ENCODE measurements around the gene RORC.
"Not testable (repeated sequence)": the region's sequence is repeated elsewhere in the genome, so short reads cannot be mapped to it uniquely, and the experiment has no call there.

Gene RORC

GRCh38 chr1:151803915-151804314 is 27.7 kb downstream of the RORC start:
- no peak for DNase-seq

DNA sequence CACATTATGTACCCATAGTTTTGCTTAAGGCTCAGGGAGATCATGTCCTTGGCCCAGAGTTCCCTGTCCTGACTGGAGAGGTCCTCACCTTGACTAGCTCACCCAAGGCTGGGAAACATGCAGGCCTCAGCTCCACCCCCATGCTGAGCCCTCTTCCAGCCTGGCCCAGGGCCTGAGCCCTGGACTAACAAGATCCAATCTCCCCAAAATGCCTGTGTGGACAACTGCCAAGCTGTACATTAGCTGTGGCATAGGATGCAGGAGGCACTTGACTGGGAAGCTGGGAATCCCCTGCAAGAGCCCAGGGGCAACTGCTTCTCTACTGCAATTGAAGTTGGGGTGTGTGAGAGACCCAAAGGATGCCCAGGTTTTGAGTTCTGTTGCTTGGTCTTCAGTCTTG is 28.4 kb downstream of the RORC start:
- no peak for DNase-seq

DNA sequence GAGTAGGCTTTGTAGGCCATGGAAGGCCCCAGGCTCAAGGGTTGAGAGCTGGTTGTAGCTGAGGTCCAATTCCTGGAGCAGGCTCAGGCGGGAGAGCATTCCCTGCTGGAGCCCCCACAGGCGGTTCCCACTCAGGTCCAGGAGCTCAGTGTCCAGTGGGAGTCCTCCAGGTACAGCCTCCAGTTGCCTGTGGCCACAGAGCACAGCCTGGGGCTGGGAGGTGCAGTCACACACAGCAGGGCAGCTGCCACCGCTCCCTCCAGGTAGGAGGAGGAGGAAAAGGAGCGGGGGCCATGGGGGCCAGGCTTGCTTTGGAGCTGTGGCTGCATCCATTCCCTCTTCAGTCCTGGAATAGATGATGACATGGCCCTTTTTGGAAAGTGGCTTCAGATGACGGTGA is 29.2 kb downstream of the RORC start:
- no peak for DNase-seq

GRCh38 chr1:151801846-151802245 is 29.8 kb downstream of the RORC start:
- no peak for DNase-seq

DNA sequence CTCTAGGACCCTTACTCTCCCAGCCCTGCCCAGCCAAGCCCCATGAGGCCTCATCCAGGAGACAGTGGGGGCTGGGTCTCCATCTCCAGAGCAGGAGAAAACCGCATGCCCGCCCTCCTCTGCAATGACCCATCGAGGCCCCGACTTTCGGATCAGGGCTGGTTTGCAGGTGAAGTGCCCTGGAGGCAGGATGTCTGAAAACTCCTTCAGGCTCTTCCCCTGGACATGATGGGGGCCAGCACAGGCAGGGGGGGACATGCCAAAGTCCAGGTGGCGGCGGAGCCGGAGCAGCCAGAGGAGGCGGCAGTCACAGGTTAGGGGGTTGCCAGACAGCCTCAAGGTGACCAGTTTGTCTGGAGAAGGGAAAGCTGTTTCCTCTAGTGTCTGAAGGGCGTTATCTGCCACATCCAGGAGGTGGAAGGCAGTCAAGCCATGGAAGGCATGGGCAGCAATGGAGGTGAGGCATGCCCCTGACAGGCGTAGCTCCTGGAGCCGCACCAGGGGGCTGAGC is 30.2 kb downstream of the RORC start:
- DNase-seq, result no peak

DNA sequence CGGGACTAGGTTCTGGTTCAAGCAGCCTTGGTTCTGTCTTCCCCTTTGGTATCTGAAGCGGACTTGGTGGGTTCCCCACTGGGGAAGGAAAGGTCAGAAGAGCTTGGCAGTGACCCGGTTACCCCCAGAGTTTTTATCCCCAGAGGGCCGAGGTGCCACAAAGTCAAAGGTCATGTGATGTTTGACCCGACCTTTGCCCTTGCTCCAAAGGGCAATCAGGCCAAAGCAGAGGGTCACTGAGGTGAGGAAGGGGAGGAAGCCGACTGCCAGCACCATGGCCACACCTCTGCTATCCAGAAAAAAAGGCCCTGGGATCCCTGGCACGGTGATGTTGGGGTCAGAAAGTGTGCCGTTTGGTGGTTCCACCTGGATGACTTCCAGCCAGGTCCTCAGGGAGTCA is 30.8 kb downstream of the RORC start:
- DNase-seq, result no peak

DNA sequence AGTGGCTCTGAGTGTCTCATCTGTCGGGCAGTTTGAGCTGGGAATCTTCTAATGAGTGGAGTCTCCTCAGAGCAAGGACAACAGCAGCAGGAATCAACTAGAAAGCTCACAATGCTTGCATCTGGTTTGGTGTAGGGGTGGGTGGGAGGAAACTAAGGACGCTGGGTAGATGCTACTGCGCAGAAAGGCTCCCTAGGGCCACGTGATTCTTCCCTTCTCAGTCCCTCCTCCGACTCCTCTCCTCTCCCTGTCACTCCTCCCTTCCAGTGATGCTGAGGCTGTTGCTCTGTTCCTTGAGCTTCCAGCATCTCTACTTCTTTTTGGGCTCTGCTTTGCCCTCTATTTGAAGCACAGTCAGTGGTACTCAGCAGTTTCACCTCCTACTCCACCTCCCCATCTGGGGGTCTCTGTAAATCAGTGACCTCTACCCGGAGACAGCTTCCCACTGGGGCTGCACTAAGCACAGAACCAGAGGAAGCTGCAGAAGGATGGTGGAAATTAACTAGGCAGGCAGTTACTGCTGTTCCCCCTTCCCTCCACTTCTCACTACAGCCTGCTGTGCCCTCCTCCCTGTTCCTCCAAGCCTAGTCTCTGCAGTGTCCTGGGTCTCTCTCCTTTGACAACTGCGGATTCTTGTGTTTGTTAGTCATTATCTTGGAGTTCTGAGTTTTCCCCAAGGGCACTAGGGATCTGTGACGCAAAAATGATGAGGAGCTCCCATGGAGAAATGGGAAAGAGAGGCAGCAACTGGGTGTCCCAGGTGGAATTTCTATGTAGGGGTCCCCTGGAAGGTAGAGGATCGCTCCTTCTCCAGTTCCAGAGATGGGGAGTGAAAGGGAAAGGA is 32.2 kb downstream of the RORC start:
- no peak for DNase-seq

GRCh38 chr1:151798571-151798970 is 33.0 kb downstream of the RORC start:
- DNase-seq, result no peak

GRCh38 chr1:151790940-151791651 is 40.5 kb downstream of the RORC start:
- no peak for DNase-seq

- DNase-seq, result peak; percentile 99
Measured at GRCh38 chr1:151790071-151790939, 41.3 kb downstream of the RORC start, which contains the start of gene TDRKH. Gene TDRKH, minus strand, starts transcription at chr1:151790500. Its CDS starts 7,478 bp downstream, at chr1:151783022.

DNA sequence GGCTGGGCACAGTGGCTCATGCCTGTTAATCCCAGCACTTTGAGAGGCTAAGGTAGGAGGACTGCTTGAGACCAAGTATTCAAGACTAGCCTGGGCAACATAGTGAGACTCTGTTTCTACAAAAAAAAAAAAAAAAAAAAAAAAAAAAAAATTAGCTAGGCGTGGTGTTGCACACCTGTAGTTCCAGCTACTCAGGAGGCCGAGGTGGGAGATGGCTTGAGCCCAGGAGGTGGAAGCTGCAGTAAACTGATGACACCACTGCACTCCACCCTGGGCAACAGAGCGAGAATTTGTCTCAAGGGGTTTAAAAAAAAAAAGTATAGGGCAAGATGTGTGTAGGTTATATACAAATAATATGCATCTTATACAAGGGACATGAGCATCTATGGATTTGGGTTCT is 43.9 kb downstream of the RORC start:
- DNase-seq, result no peak

DNA sequence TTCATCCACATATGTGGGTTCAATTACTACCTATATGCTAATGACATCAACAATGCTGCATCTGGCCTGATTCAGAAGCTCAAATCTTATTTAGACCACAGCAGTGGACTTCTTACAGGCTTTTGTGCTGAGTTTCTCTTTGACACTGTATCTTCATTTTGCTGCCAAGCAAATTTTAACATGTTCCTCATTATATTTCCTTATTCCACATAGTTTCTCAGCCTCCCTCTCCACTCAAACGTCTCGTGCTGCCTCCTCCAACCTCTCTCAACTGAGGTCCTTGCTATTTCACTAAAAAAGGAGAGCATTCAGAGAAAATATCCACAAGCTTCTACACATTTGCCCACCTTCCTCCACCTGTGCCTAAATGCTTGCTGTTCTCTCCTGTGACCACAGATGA is 47.8 kb downstream of the RORC start:
- no peak for DNase-seq

DNA sequence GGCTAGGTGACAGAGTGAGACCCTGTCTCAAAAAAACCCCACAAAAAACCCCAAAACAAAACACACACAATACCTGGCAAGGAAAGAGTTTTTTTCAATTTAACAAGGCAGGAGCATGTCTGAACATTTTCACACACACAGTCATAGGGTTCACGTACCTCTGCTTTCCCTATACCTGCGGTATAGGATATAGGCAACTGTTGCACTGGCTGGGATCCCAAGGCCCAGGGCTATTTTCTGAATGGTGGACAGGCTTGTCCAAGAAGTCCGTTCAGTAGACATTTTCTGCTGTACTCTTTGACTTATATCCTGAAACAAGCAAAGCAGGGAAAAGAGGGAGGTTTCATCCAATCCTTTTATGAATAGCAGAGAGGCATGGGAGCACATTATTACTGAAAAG is 48.9 kb downstream of the RORC start:
- no peak for DNase-seq

DNA sequence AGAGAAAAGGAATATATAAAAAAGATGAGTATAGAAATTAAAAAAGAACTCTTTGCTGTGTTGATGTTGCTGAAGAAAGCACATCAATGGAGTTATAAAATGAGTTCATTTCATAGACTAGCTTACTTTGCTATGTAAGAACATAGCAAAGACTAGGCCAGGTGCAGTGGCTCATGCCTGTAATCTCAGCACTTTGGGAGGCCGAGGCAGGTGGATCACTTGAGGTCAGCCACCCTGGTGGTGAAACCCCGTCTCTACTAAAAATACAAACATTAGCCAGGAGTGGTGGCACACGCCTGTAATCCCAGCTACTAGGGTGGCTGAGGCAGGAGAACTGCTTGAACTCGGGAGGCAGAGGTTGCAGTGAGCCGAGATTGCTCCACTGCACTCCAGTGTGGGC is 49.6 kb downstream of the RORC start:
- not testable (repeated sequence) for DNase-seq

GRCh38 chr1:151780736-151781135 is 50.9 kb downstream of the RORC start:
- not testable (repeated sequence) for DNase-seq

DNA sequence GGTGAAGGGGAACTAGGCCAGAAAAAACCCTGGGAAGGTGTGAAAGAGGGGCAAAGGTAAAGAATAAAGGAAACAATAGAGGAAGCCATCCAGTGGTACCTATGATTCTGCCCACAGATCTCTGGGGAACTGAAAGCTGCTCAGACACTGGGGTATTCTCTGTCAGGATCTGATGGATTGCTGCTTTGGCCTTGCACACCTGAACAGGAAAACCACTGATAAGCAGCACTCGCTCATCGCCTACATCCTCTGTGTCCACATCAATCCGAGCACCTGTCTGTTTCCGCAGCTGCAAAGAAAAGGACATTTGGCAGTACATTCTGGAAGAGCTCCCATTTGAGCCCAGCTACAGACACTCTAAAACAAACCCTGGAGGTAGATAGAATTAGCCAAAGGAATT is 51.8 kb downstream of the RORC start:
- no peak for DNase-seq

- no peak for DNase-seq
Measured at GRCh38 chr1:151777317-151777716, 54.3 kb downstream of the RORC start.

- DNase-seq, result no peak
Measured at GRCh38 chr1:151776665-151777062, 54.9 kb downstream of the RORC start.

GRCh38 chr1:151775894-151776664 is 55.5 kb downstream of the RORC start:
- no peak for DNase-seq

- DNase-seq, result no peak
Measured at GRCh38 chr1:151774256-151774922, 57.2 kb downstream of the RORC start.

- DNase-seq, result no peak
Measured at GRCh38 chr1:151773702-151774101, 57.9 kb downstream of the RORC start.

DNA sequence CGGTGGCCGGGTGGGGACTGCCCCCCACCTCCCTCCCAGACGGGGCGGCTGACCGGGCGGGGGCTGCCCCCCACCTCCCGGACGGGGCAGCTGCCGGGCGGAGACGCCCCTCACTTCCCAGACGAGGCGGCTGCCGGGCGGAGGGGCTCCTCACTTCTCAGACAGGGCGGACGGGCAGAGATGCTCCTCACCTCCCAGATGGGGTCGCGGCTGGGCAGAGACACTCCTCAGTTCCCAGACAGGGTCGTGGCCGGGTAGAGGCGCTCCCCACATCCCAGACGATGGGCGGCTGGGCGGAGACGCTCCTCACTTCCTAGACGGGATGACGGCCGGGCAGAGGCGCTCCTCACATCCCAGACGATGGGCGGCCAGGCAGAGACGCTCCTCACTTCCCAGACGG is 62.3 kb downstream of the RORC start:
- DNase-seq, result not testable (repeated sequence)
